ENCODE results near the gene PMM2.
A peak's percentile ranks its signal among the peaks of the same experiment; 100 is the strongest.
"Not testable (repeated sequence)": the region's sequence is repeated elsewhere in the genome, so short reads cannot be mapped to it uniquely, and the experiment has no call there.

The PMM2 gene

DNA sequence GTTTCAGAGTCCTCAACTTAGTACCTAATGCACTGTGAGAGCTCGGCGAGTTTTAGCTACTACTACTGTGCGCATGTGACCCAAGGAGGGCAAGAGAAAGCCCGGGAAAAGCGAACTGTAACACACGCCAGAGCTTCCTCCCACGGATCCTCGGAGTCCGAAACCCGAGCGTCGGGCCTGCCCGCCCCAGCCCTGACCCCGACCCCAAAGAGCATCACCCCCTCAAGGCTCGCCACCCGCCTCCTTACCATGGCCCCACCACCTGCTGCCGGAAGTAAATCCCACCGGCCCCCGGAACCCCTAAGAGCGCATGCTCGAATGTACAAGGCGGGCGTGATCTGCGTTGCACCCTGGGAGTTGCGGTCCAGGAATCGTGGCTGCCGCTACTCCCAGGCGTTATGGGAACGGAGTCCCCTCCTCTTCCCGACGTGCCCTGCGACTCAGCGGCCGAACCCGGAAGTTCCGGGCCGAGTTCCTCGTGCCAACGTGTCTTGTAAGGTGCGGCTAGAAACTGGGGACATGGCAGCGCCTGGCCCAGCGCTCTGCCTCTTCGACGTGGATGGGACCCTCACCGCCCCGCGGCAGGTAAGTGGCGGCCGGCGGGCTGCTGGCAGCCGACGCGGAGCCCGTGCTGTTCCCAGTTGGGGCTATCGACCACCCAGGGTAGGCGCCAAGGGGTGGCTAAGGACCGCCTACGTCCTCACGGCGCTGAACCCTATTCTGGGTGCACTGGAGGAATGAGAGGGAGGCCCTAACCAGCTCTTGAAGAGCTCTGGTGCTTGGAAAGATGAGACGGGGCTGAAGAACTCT, at the start of gene PMM2, which contains the start of gene TMEM186:
PMM2 (plus strand) TSS at position 476 of the 810 bp plus-strand sequence; CDS start at position 520, 44 bp downstream.
TMEM186 (minus strand) TSS at position 276 of the 810 bp plus-strand sequence; CDS start at position 251, 25 bp downstream.
- DNase-seq (ENCODE audit: low read depth in 2 of 3, low spot score in 2 of 3): peak; percentile 76 to 90 (median 88)

DNA sequence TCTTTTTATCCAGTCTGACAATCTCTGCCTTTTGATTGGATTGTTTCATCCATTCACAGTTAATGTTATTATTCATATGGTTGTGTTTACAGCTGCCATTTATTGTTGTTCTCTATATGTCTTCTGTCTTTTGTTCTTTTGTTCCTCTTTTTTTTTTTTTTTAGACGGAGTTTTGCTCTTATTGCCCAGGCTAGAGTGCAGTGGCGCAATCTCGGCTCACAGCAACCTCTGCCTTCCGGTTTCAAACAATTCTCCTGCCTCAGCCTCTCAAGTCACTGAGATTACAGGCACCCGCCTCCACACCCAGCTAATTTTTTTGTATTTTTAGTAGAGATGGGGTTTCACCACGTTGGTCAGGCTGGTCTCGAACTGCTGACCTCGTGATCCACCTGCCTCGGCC, 48.7 kb upstream of the PMM2 start:
- not testable (repeated sequence) for DNase-seq (ENCODE audit: low read depth in 2 of 3, low spot score in 2 of 3)

DNA sequence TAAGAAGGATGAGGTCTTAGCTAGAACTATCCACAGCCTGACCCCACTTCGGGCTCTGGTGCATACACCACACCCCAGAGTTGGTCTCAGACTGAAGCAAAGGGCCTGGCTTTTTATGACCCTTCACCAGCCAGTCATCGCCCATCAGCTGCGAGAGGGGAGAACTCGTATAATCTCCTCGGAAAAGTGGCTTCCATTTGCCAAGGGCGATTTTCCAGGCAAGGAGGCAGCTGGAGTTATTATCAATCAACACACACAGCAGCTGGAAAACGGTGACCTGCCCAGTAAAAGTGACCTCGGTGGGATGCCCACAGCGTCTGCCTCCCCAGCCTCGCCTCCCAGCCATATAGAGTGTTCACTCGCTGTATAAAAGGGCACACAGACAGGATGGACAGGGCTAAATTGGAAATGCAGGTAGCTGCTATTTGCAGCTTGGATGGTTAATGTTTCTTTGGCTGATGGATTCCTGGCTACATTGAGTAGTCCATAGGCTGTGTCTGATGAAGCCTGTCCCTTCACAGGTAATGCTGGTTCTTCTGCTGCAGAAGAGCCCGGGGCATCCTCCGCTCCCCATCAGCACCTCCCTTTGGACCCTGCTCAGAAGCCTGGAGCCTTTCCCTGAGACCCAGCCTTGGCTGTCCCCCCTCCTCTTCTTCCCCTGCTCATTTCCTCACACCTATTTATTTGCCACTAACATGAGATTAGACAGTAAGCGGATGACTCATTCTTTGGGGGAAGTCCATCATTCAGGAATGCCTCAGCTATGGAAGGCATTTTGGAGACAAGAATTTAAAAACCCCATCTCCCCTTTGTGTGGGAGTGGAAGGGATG, 45.9 kb upstream of the PMM2 start:
- no peak for DNase-seq (ENCODE audit: low read depth in 2 of 3, low spot score in 2 of 3)

DNA sequence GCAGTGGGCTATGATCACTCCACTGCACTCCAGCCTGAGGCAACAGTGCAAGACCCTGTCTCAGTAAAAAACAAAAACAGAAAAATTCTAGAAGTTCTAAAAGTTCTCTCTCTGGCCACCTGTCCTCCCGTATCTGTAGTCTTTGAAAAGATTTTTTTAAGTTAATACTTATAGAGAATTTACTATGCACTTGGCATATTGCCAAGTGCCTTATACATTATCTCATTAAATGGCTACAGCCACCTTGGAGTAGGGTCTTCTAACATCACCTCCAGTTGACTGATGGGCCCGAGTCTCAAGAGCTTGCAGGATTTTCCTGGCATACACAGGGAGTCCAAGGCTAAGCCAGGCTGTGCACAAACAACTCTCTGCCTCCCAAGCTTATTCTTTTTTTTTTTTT, 44.9 kb upstream of the PMM2 start:
- DNase-seq (ENCODE audit: low read depth in 2 of 3, low spot score in 2 of 3): no peak

DNA sequence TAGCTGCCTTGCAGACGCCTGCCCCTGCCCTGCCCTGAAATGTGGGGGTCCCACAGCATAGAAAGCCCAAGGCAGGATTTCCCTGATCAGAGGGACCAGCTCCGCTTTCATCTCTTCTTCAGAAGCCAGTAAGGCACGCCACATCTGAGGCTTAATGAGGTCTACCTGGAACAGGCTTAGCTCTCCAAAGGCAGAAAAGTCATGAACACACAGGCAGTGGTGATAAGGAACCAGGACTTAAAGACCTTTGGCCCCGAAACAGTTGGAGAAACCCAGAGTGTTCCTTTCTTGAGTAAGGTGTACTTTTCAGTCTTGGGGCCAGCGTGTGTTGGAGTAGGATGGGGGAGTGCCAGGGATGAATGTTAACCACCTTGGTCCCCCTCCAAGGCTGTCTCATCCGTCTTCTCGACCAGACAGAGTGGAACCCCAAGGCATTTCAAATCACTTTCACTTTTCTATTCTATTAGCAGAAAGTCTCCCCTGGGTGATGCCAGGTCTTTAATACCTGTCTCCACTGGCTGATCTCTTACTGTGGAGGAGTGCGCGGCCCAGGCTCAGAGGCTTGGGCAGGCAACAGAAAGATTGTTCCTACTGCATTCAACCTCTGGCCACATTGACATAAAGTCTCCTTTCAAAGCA, 44.1 kb upstream of the PMM2 start:
- no peak for DNase-seq (ENCODE audit: low read depth in 2 of 3, low spot score in 2 of 3)

DNA sequence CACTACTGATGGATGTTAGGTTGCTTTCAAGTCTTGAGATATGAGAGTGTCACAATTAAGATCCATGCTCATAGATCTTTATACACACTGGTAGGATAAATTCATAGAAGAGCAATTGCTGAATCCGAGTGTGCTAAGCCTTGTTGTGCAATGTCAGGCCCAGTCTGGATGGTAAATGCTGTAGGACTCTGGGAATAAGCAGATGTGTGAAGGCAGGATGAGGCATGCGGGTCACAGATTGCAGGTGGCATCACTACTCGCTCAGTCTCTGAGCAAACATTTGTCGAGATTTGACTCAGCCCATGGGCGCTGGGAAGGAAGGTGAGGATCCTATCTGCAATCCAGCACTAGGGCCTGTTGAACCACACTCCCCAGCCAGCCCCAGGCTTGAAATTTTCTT, 40.9 kb upstream of the PMM2 start:
- no peak for DNase-seq (ENCODE audit: low read depth in 2 of 3, low spot score in 2 of 3)

DNA sequence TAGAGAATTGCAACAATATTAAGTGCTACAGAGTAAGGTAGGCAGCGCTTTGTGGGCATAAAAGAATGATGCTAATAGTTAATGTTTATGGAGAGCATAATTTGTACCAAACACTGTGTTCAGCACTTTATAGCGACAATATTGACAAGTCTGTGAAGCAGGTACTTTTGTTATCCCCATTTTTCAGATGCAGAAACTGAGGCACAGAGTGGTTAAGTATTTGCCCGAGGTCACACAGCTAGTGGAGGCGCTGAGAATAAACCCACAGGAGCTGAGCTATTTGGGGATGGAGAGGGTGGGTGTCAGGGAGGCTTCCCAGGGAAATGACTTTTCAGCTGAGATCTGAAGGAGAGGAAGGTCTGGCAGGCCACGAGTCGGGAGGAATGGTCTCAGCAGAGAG, 39.6 kb upstream of the PMM2 start:
- DNase-seq (ENCODE audit: low read depth in 2 of 3, low spot score in 2 of 3): no peak

DNA sequence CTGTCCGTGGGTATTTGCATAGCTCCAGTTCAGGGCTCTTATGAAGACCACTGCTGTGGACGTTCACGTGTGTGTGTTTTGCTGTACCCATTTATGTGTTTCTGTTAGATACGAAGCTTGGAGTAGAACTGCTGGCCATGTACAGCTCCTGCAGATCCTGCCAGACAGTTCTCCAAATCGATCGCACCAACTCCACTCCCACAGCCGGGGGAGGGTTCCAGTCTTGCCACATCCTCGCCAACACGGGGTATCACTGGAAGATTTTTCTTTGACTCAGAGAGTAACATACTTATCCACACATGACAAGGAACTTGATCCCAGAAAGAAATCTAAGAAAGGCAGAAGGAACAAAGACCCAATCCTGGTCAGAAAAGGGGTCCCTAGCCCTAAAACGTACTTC, 37.6 kb upstream of the PMM2 start:
- DNase-seq (ENCODE audit: low read depth in 2 of 3, low spot score in 2 of 3): no peak

DNA sequence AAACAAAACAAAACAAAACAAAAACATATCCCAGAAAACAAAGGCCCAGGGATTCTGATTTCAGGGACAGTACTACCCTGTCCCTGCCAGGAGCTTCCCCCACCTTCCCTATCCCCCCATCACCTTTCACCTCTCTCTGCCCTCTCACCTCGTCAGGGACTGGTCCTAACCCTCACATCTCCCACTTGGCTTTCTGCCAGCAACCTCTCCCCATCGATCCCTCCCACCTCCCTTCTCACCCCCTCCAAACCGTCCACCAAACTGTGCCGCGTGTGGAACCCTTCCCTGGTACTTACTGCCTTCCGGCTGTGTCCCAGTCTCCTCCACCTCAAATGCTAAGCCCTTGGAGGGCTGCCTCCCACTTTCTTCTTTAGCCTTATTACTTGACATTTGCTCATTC, 36.6 kb upstream of the PMM2 start:
- DNase-seq (ENCODE audit: low read depth in 2 of 3, low spot score in 2 of 3): no peak

DNA sequence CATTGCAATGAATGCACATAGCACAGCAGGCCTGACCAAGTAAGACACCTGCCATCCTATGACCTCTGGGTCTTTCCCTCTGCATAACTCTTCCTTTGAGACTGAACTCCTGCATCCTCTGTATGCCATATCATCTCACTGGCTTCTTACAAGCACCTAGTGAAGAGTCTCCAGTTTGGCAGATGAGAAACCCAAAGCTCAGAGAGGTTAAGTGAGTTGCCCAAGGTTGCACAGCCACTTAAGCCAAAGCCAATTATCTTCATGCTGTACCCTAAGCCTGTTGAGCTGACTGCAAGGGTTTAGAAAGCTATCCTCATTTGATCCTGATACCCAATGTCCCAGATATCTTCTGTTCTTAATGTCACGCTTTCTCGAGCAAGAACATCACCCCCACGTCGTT, 35.4 kb upstream of the PMM2 start:
- DNase-seq (ENCODE audit: low read depth in 2 of 3, low spot score in 2 of 3): no peak

DNA sequence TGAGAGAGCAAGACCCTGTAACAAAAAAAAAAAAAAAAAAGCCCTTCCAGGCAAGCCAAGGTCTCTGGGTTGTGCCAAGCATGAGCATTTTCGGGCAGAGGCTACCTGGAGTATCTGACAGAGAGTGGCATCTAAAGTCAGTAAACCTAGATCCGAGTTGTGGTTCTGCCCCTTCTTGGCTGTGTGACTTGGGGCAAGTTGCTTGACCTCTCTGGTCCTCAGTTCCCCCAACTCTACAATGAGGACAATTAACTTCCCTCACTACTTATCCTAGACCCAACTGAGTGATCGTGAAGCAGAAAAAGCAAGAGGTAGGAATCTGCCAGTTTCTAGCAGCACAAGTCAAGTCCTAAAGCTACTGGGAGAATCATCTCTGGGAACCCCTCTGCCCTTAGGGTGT, 34.6 kb upstream of the PMM2 start:
- no peak for DNase-seq (ENCODE audit: low read depth in 2 of 3, low spot score in 2 of 3)

DNA sequence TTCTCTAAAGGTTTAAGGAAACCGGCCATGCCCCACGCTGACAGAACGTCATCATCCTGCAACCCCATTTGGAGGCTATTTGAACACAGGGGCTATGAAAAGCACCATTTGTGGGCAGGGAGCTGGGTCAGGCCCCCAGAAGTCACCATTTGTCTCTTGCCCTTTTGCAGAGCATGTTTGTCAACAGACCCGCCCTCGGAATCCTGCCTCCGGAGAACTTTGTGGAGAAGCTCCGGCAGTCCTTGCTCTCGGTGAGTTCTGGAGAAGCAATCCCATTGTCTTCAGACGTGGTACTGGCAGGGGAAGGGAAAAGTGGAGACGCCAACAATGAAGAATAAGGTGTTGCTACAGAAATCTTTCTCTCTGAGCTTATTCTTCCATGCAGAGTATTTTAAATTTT, 33.7 kb upstream of the PMM2 start:
- no peak for DNase-seq (ENCODE audit: low read depth in 2 of 3, low spot score in 2 of 3)

DNA sequence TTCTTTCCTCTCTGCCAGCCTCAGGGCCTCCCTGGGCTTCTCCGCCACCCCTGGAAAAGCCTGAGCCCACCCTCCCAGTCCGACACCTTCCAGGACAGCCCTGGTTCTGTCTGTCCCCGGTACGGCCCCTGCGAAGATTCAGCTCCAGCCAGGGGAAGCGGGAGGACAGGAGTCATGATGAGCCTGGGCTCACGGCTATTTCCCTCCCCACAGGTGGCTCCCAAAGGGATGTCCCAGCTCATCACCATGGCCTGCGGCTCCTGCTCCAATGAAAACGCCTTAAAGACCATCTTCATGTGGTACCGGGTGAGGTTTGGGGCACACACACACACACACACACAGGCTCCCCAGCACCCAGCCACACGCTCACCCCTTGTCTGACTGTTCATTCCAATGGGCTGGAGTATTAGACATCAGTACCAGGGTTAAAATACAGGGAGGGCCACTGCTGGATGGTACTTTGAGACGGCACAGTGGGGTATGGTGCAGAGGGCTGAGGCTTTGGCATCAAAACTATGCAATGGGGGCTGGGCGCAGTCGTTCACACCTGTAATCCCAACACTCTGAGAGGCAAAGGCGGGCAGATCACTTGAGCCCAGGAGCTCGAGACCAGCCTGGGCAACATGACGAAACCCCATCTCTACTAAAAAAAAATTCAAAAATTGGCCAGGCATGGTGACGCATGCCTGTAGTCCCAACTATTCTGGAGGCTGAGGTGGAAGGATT, 33.0 kb upstream of the PMM2 start:
- no peak for DNase-seq (ENCODE audit: low read depth in 2 of 3, low spot score in 2 of 3)

DNA sequence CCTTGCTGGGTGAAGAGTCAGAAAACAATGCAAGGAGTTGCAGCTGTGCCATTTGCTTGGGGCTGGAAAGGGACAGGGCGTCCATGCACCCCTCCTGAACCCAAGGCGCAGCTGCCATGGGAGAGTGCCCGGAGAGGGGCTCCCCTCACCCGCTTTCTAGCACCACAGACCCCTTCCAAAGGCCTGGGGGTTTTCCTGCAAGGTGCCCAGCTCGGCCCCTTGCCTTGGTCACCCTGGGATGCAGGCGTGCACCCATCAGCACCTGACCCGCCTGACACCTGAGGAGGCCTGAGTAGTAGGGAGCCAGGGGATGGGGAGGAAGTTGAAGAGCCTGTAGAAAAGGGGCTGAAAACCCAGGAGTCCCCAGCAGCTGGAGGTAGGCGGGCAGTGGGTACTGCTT, 30.5 kb upstream of the PMM2 start:
- no peak for DNase-seq (ENCODE audit: low read depth in 2 of 3, low spot score in 2 of 3)

DNA sequence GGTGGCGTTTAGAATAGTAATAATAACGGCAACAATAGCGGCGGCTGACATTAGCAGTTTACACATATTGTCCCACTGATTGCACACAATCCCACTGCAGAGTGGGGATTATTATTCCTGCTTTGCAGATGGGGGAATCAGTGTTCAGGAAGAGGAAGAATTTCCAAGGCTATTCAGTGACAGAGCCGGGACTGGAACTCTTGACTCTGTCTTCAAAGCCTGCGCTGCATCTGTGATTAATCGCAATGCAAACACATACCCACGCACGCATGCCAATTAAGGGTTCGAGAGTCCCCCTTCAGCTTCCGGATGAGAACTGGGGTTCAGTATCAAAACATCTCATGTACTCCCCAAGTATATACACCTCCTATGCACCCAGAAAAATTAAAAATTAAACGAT, 29.4 kb upstream of the PMM2 start:
- DNase-seq (ENCODE audit: low read depth in 2 of 3, low spot score in 2 of 3): no peak

DNA sequence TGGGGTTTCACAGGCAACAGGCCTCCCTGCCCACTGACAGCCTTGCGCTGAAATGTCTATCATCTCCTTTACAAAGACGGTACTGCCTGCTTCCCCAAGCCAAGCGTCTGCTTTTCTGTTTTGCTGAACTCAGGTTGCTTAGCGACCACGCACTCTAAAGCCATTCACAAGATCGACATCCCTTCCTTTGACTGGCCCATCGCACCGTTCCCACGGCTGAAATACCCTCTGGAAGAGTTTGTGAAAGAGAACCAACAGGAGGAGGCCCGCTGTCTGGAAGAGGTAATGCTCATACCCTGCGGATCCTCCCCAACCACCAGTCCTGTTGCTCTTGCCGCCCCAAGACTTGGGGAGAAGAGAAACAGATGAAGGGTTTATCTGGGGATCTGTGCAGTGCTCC, 28.9 kb upstream of the PMM2 start:
- no peak for DNase-seq (ENCODE audit: low read depth in 2 of 3, low spot score in 2 of 3)

DNA sequence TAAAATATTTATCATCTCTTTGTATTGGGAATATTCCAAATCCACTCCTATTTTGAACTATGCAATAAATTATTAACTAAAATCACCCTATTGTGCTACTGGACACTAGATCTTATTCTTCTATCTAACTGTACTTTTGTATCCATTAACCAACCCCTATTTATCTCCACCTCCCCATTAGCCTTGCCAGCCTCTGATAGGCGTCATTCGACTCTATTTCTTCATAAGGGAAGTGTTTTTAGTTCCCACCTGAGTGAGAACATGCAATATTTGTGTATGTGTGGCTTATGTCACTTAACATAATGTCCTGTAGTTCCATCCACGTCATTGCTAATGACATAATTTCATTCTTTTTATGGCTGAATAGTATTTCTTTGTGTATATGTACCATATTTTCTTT, 24.1 kb upstream of the PMM2 start:
- DNase-seq (ENCODE audit: low read depth in 2 of 3, low spot score in 2 of 3): no peak

DNA sequence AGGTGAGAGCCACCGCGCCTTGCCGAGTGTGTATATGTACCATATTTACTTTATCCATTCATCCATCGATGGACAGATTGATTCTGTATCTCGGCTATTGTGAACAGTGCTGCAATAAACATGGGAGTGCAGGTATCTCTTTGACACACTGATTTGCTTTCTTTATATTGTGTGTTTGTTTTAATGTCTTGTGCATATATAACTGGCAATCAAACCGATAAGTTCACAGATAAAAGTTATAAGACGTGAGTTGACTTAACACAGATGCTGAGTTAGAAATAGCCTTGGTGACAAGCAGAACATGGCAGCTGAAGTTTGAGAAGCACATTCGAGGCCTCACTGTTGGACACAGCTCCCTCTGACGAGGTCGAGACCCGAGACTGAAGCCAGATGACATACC, 23.4 kb upstream of the PMM2 start:
- no peak for DNase-seq (ENCODE audit: low read depth in 2 of 3, low spot score in 2 of 3)

DNA sequence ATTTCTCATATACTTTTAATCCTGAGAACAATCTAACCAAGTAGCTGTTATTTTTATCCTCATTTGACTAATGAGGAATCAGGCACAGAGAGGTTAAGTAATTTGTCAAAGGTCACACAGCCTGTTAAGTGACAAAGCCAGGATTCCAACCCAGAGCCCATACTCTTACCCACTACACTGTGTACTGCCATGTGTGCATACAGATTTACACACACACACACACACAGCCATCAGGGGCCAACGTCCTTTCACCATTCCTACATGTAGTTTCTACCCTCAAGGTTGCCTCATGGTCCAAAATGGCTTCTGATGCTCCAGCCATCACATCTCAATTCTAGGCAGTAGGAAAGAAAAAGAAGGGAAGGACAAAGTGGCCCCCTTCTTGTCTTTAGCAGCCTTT, 22.3 kb upstream of the PMM2 start:
- no peak for DNase-seq (ENCODE audit: low read depth in 2 of 3, low spot score in 2 of 3)

DNA sequence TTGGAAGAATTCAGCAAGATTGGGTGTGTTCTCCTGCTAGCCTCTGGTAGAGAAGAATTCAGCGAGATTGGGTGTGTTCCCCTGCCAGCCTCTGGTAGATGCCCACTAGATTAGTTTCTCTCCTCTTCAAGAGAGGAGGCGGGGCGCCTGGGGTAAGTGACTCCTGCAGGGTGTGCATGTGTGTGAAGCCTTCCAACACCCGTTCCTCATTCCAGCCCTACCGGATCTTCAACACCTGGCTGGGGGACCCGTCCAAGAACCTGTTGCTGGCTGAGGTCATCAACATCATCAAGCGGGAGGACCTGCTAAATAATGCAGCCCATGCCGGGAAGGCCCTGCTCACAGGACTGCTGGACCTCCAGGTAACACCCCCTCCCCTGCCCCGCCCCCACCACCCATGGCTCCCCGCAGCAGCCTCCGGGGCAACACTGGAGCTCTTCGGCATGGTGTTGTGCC, 21.5 kb upstream of the PMM2 start:
- DNase-seq (ENCODE audit: low read depth in 2 of 3, low spot score in 2 of 3): no peak

DNA sequence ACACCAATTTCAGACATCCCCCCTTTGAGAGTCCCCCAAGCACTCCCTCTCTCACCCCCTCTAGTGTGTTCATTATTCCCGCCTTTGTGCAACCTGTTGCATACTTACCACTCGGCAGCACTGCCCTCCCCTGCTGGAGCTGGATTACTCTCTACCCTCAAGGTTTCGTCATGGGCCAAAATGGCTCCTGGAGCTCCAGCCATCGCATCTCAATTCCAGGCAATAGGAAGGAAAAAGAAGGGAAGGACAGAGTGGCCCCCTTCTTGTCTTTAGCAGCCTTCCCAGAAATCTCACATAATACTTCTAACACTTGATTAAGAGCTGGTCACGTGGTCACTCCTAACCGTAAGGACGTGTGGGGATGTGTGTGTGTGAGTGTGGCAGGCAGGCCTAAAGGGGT, 20.4 kb upstream of the PMM2 start:
- DNase-seq (ENCODE audit: low read depth in 2 of 3, low spot score in 2 of 3): no peak
